ENCODE data around the gene DEGS1. TPM values are rescaled to one million over a fixed set of nuclear protein-coding genes. Genes with fewer than 3 reads are reported as not detected.

The DEGS1 gene
- total RNA-seq, 1 experiment from 2014 or later = 59.8 TPM

DNA sequence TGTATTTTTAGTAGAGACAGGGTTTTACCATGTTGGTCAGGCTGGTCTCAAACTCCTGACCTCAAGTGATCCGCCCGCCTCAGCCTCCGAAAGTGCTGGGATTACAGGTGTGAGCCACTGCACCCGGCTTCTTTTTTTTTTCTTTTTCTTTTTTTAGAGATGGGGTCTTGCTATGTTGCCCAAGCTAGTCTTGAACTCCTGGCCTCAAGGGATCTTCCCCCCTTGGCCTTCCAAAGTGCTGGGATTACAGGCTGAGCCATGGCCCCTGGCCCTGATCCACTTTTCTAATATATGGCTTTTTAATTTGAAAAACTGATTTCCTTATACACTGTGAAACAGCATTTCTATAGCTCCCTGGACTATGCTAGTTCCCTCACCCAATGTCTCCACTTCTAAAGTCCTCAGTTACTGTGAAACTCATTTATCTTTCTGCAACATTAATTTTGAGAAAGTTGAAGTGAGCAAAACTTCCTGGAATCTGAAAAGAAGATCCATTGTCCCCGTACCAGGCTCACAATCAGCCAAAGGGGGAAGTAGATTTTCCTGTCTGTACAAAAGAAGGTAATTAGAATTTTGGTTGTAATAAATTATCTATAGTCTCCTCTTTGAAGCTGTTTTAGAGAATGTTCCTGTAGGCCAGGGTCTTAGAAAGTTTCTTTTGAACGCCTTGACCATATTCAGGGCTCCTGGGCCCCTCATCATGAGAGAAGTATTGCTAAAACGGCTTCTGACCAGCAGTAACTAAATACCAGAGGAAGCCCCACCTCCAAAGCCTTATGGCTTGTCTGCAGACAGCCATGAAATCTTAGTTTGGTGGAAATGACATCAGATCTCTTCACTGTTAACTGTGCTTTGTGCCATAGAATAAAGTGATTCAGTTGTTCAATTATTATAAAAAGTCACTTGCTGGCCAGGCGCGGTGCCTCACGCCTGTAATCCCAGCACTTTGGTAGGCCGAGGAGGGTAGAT lies 34.9 kb downstream of the DEGS1 start:
- Histone ChIP-seq H2BK120ac (ENCODE audit: low read depth, low read length, poor library complexity, severe bottlenecking) (no peak overlapping the region), H3K79me2 (ENCODE audit: insufficient read depth, low read length) (no peaks in the 10 kb centered on the region), H3K79me1 (ENCODE audit: insufficient read depth, low read depth, low read length, poor library complexity, severe bottlenecking) (no peaks in the 10 kb centered on the region), H4K20me1 (ENCODE audit: control insufficient read depth, insufficient read depth, insufficient read length) (no peaks in the 10 kb centered on the region), H2AFZ (ENCODE audit: low read length) (no peak overlapping the region), H2BK20ac (ENCODE audit: low read depth, low read length, poor library complexity, severe bottlenecking) (no peak overlapping the region), H3T11ph (ENCODE audit: low read length) (no peak overlapping the region), H3K9ac (ENCODE audit: extremely low read depth, insufficient read length, low read length) (no peak overlapping the region), H3K23me2 (ENCODE audit: insufficient read length, low read depth, low read length, poor library complexity, severe bottlenecking) (no peaks in the 10 kb centered on the region), H2AK5ac (ENCODE audit: insufficient read length, low read length) (no peak overlapping the region), H3K14ac (ENCODE audit: insufficient read depth, low read length) (no peak overlapping the region), H4K5ac (ENCODE audit: insufficient read length, low read depth, low read length) (no peak overlapping the region), H3K4ac (ENCODE audit: low read depth, low read length) (no peak overlapping the region), H3K56ac (ENCODE audit: insufficient read length, low read depth, low read length) (no peak overlapping the region), H2BK15ac (ENCODE audit: low read depth, low read length) (no peak overlapping the region), H3K4me2 (ENCODE audit: insufficient read depth, insufficient read length, low read length) (no peak overlapping the region), H4K91ac (ENCODE audit: insufficient read length, low read depth, low read length) (no peak overlapping the region), H2BK5ac (ENCODE audit: insufficient read length, low read length) (no peak overlapping the region), H3K9me3 (ENCODE audit: control insufficient read depth, low read depth, low read length) (no peaks in the 10 kb centered on the region), H3K27ac (ENCODE audit: insufficient read length, low read depth, low read length) (no peak overlapping the region), H2BK12ac (ENCODE audit: insufficient read length, low read depth, low read length) (no peak overlapping the region), H4K8ac (replicated peaks; ENCODE audit: insufficient read length, low read depth, low read length) (no peak overlapping the region), H3K27me3 (ENCODE audit: insufficient read depth, low read length) (no peaks in the 10 kb centered on the region), H3K18ac (ENCODE audit: insufficient read length, low read depth, low read length) (no peak overlapping the region), H3K23ac (ENCODE audit: insufficient read length, low read depth, low read length) (no peak overlapping the region), H3K4me1 (ENCODE audit: insufficient read depth, low read length) (no peaks in the 10 kb centered on the region; the same call in none of the 2 replicates)
- Mint-ChIP-seq H3K27ac (peak overlapping the region in 1 of 3 experiments; percentile 91; a peak in 1 of 7 replicates), H3K4me3 (no peak overlapping the region), H3K9me3 (no peaks in the 10 kb centered on the region), H3K27me3 (ENCODE audit: low read depth) (peaks cover 1% of the 10 kb centered on the region), H3K36me3 (ENCODE audit: insufficient read depth in 1 of 3, low read depth in 3 of 3) (no peaks in the 10 kb centered on the region), H3K4me1 (peaks cover 21% of the 10 kb centered on the region in 2 experiments)
- no CpG with 5 or more reads among the region's 11 CpGs for WGBS (ENCODE audit: extremely low coverage, insufficient read length, low lambda C conversion rate)
- DNase-seq = no peak
- TF ChIP-seq, protein P1, sequence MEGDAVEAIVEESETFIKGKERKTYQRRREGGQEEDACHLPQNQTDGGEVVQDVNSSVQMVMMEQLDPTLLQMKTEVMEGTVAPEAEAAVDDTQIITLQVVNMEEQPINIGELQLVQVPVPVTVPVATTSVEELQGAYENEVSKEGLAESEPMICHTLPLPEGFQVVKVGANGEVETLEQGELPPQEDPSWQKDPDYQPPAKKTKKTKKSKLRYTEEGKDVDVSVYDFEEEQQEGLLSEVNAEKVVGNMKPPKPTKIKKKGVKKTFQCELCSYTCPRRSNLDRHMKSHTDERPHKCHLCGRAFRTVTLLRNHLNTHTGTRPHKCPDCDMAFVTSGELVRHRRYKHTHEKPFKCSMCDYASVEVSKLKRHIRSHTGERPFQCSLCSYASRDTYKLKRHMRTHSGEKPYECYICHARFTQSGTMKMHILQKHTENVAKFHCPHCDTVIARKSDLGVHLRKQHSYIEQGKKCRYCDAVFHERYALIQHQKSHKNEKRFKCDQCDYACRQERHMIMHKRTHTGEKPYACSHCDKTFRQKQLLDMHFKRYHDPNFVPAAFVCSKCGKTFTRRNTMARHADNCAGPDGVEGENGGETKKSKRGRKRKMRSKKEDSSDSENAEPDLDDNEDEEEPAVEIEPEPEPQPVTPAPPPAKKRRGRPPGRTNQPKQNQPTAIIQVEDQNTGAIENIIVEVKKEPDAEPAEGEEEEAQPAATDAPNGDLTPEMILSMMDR (conservative IDR thresholded peaks at IDR 0.05) = no peak
